Measurements from ENCODE around the gene ASMTL. TPM values are rescaled to one million over a fixed set of nuclear protein-coding genes. Genes with fewer than 3 reads are reported as not detected.

ASMTL gene, protein sequence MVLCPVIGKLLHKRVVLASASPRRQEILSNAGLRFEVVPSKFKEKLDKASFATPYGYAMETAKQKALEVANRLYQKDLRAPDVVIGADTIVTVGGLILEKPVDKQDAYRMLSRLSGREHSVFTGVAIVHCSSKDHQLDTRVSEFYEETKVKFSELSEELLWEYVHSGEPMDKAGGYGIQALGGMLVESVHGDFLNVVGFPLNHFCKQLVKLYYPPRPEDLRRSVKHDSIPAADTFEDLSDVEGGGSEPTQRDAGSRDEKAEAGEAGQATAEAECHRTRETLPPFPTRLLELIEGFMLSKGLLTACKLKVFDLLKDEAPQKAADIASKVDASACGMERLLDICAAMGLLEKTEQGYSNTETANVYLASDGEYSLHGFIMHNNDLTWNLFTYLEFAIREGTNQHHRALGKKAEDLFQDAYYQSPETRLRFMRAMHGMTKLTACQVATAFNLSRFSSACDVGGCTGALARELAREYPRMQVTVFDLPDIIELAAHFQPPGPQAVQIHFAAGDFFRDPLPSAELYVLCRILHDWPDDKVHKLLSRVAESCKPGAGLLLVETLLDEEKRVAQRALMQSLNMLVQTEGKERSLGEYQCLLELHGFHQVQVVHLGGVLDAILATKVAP
- 10 to 100 TPM; 21.3 to 35.5 (median 27.9) TPM for total RNA-seq
- polyA plus RNA-seq, result 10 to 100 TPM; 25.0 to 28.8 (median 26.6) TPM
- long read RNA-seq, donor 1, transcript ASMTL-201 (13 exons, 2,027 nt), result major isoform, 13 of 17 reads
- long read RNA-seq, donor 1, partial matches to known transcripts, result 0 of 17 reads
- long read RNA-seq, donor 1, other reads (novel, unspliced or antisense), result 0 of 17 reads
- long read RNA-seq, donor 2, partial matches to known transcripts, result 0 of 6 reads
- long read RNA-seq, donor 2, other reads (novel, unspliced or antisense), result 0 of 6 reads

DNA sequence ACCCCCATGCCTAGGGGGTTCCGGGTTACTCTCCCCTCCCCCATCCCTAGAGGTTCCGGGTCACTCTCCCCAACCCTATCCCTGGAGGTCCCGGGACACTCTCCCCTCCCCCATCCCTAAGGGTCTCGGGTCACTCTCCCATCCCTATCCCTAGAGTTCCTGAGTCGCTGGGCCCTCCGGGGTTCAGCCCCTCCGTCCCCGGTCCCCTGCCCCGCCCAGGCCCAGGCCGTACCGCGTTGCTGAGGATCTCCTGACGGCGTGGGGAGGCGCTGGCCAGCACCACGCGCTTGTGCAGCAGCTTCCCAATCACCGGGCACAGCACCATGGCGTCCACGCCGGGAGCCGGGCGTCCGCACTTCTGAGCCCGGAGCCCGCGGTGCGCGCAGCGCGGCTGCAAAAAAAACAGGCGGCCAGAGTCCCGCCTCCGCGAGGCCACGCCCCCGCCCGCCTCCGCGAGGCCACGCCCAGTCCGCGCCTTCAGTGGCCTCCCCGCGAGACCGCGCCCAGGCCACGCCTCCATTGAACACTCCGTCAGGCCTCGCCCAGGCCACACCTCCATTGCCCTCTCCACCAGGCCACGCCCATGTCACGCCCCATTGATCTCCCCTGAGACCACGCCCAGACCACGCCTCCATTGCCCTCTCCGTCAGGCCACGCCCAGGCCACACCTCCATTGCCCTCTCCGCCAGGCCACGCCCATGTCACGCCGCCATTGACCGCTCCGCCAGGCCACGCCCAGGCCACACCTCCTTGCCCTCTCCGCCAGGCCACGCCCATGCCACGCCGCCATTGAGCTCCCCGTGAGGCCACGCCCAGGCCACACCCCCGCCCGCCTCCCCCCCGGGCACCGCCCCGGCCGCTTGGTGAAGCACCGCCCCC, at the start of gene ASMTL:
ASMTL (minus strand) TSS at position 394 of the 879 bp plus-strand sequence; CDS start at position 325, 69 bp downstream.
- H3K27me3 ChIP-seq (replicated peaks in 1 of 7), result no peaks in the 10 kb centered on the region
- intact Hi-C loops (cut with DNase I; ENCODE audit: low total_unique reads), result loop anchor here (10.0 kb wide), 1 partner anchor 122 kb away; no protein-coding TSS in a partner anchor
- 0 to 1% (median 0%) methylated on average over 31 to 76 of the region's 76 CpGs for WGBS, 5 donors
- H3K9me3 ChIP-seq, result peaks cover 0 to 6% (median 0%) of the 10 kb centered on the region in 8 donors
- peaks cover 4 to 43% (median 19%) of the 10 kb centered on the region in 6 donors for H3K4me1 ChIP-seq
- TF ChIP-seq, protein P1, sequence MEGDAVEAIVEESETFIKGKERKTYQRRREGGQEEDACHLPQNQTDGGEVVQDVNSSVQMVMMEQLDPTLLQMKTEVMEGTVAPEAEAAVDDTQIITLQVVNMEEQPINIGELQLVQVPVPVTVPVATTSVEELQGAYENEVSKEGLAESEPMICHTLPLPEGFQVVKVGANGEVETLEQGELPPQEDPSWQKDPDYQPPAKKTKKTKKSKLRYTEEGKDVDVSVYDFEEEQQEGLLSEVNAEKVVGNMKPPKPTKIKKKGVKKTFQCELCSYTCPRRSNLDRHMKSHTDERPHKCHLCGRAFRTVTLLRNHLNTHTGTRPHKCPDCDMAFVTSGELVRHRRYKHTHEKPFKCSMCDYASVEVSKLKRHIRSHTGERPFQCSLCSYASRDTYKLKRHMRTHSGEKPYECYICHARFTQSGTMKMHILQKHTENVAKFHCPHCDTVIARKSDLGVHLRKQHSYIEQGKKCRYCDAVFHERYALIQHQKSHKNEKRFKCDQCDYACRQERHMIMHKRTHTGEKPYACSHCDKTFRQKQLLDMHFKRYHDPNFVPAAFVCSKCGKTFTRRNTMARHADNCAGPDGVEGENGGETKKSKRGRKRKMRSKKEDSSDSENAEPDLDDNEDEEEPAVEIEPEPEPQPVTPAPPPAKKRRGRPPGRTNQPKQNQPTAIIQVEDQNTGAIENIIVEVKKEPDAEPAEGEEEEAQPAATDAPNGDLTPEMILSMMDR (IDR thresholded peaks at IDR 0.05 in 8 of 11, conservative IDR thresholded peaks at IDR 0.05 in 3 of 11), result peak in 3 of 11 experiments; percentile 19 to 44 (median 32)
- TF ChIP-seq POLR2A (IDR thresholded peaks at IDR 0.05) (peak in 2 of 3 donors; percentile 15 to 47), POLR2AphosphoS5 (IDR thresholded peaks at IDR 0.05) (peak; percentile 86 to 93 (median 86))
- no peaks in the 10 kb centered on the region for H3K36me3 ChIP-seq
- H3K27ac ChIP-seq, result peak within 1 kb of the TSS; percentile 77 to 97 (median 93)
- peak; percentile 100 for DNase-seq
- H3K4me3 ChIP-seq, result peak within 1 kb of the TSS; percentile 70 to 98 (median 86)

DNA sequence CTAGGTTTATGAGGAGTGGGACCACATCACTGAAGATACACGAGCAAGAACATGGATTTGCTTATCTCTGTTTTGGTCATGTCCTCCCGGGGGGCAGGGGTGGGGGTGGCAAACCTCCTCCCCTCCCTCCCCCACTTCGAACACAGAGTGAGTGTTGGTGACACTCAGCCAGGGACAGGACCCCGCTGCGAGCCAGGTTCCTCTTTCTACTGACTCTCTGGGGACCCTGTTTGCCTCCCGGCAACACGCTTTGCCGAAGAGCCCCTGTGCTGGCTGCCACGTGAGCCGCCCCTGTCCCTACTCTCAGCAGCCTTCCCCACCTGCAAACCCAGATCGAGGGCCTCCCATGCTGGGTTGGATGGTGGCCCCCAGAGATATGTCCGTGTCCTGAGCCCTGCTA, 49.5 kb upstream of the ASMTL start:
- Histone ChIP-seq H3K27me3 (replicated peaks in 1 of 7) (no peaks in the 10 kb centered on the region), H3K27ac (peak overlapping the region in 7 of 8 donors; percentile 68 to 86 (median 85)), H3K9me3 (no peaks in the 10 kb centered on the region), H3K4me1 (peaks cover 33 to 82% (median 64%) of the 10 kb centered on the region in 6 donors), H3K4me3 (no peak overlapping the region), H3K36me3 (peaks cover 0 to 5% (median 0%) of the 10 kb centered on the region in 6 donors)
- DNase-seq, result peak; percentile 93
- TF ChIP-seq, protein P1 (IDR thresholded peaks at IDR 0.05 in 8 of 11, conservative IDR thresholded peaks at IDR 0.05 in 3 of 11), result no peak
- TF ChIP-seq POLR2AphosphoS5 (IDR thresholded peaks at IDR 0.05), result peak; percentile 53 to 73 (median 59)
- no peak for TF ChIP-seq POLR2A (IDR thresholded peaks at IDR 0.05)
- intact Hi-C loops (cut with DNase I; ENCODE audit: low total_unique reads), result no loop called here
- WGBS, 5 donors, result 31 to 58% (median 34%) methylated on average over 10 to 12 of the region's 12 CpGs

DNA sequence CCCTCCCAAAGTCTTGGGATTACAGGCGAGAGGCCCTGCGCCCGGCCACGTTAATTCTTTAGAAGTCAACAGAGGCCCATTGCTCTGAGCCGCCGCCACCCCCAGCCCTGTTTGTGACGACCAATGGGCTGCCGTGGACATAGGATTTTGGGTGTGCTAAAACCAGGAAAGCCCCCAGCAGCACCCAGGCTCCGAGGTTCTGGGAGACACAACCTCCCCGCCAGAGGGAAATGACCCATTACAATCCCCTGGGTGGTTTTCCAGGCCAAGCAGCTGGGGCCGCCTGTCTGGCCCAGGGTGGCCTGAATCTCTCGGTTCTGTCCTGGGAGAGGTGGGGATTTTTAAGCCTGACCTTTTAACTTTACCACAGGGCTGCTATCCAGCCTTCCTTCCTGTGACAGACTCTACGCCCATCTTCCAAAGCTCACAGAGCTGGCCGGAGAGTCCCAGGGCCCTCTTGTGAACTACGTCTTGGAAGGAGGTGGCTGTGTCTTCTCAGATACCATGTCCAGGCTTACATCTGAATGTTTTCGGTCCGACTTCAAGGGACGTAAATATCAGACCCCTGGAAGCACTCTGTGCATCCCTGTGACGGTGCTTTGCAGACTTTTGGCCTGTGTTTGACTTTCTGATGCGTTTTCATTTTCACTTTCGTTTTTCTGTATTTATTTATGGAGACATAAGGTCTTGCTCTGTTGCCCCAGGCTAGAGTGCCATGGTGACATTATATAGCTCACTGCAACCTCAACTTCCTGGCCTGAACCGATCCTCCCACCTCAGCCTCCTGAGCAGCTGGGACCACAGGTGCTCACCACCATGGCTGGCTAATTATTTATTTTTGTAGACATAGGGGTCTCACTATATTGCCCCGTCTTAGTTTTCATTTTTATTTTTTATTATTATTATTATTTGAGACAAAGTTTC, 48.3 kb upstream of the ASMTL start:
- Histone ChIP-seq H3K4me3 (peak overlapping the region in 3 of 8 donors; percentile 16 to 49 (median 26)), H3K36me3 (peaks cover 0 to 5% (median 0%) of the 10 kb centered on the region in 6 donors), H3K27me3 (replicated peaks in 1 of 7) (no peaks in the 10 kb centered on the region), H3K4me1 (peaks cover 24 to 79% (median 53%) of the 10 kb centered on the region in 6 donors), H3K9me3 (no peaks in the 10 kb centered on the region), H3K27ac (peak overlapping the region; percentile 62 to 86 (median 84))
- WGBS, 5 donors, result 50 to 64% (median 61%) methylated on average over 20 to 23 of the region's 23 CpGs
- TF ChIP-seq POLR2AphosphoS5 (IDR thresholded peaks at IDR 0.05) (peak in 1 of 3 donors; percentile 7), POLR2A (IDR thresholded peaks at IDR 0.05) (no peak)
- TF ChIP-seq, protein P1 (IDR thresholded peaks at IDR 0.05 in 8 of 11, conservative IDR thresholded peaks at IDR 0.05 in 3 of 11), result no peak
- intact Hi-C loops (cut with DNase I; ENCODE audit: low total_unique reads), result no loop called here
- peak; percentile 79 for DNase-seq
